Eye (tissue), 1 donor: ENCODE measurements around the gene NDUFV1.
"Not testable (repeated sequence)": the region's sequence is repeated elsewhere in the genome, so short reads cannot be mapped to it uniquely, and the experiment has no call there.

Experiments
- DNase-seq: peaks from one replicate; pipeline ENCODE4 v3.0.0-alpha.2; 2015

Gene NDUFV1

DNA sequence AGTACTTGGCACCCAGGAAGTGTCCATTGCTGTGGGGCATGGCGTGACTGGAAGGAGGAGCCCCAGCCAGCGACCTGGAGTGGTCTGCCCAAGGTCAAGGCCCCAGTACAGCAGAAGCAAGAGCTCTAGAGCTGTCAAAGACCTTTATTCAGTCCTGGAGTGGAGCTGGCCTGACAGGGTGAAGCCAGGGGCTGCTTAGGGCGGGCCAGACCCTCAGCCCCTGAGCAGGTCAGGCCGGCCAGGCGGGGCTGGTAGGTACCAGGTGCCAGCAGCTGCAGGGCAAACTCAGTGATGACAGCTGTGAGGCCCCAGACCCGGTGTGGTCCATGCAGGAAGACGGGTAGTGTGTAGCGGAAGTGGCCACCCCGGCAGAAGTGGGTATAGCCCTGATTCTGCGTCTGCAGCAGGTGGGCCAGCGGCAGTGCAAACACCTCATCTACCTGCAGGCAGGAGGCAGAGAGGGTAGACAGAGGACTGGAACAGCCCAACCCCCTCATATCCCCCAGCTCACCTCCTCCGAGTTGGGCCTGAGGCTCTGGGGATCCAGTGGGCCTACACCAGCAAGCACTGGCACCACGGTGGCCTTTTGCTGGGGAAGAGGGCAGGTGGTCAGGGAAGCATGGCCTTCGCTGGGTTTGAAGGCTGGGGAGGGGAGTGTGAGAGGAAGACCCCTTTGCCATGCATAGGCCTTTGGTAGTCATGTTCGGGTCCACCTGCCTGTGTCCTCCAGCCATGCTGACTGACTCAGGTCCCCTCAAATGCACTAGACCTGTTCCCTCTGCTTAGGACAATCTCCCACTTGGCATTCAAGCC lies 21.3 kb downstream of the NDUFV1 start:
- DNase-seq = no peak

DNA sequence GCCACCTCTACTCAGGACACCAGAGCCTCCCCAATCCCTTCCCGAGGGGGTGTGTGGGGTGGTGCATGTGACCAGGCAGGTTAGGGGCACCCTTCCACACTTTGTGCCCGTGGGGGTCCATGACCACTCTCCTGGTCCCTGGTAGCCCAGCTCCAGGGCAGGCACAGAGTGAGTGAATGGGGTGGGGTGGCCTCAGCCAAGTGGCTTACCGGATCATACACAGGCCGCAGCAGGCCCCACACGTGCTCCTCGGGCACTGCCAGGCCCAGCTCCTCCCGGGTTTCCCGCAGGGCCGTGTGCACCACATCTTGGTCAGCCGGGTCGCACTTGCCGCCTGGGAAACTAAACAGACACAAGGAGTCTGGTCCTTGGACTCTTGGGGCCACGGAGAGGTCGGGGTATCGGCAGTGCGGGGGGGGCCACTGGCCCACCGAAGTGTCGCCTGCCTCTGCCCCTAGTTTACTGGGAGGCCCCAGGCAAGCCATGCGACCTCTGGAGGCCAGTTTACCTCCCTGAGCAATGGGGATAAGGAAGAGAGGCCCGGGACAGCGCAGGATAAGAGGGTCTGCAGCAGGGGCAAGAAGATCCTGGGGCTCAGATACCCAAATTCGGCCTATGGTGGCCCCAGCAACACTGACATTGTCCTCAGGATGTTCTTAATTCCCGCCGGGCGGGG lies 22.1 kb downstream of the NDUFV1 start:
- no peak for DNase-seq

DNA sequence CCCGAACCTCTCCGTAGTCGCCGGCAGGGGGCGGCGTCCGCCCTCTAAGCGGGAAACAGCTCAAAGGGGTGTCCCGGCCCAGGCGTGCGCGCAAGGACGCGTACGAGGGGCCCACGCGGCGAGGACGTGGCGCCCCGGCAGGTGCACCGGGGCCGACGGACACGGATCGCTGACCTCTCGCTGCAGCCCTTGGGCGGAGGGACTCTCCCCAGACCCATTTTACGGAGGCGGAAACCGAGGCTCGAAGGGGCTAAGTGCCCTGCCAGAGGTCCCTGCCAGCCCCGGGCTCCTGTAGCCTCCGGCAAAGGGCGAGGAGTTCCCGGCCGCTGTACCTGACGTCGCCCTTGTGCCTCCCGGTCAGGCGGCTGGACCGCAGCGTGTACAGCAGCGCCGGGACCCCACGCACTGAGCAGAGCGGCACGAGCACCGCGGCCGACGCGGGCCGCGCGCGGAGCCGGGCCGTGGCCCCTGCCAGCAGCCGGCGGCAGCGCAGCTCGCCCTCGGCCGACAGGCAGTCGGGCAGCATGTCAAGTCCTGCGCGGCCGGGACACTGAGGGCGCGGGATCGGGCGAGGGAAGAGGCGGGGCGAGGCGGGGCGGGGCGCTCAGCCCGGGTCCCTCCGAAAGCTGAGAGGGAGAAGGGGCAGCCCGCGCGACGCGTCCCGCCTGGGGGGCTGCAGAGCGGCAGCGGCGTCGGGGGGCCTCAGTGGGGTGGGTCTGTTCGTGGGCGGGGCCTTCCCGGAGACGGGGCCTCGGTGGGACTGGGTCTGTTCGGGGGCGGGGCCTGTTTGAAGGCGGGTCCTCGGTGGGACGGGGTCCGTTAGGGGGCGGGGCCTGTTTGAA lies 22.9 kb downstream of the NDUFV1 start, which contains the start of gene NUDT8:
TSS of gene NUDT8 (minus strand) at position 552 of the 842 bp plus-strand sequence. CDS start at position 526, 26 bp downstream.
- peak; percentile 91 for DNase-seq

DNA sequence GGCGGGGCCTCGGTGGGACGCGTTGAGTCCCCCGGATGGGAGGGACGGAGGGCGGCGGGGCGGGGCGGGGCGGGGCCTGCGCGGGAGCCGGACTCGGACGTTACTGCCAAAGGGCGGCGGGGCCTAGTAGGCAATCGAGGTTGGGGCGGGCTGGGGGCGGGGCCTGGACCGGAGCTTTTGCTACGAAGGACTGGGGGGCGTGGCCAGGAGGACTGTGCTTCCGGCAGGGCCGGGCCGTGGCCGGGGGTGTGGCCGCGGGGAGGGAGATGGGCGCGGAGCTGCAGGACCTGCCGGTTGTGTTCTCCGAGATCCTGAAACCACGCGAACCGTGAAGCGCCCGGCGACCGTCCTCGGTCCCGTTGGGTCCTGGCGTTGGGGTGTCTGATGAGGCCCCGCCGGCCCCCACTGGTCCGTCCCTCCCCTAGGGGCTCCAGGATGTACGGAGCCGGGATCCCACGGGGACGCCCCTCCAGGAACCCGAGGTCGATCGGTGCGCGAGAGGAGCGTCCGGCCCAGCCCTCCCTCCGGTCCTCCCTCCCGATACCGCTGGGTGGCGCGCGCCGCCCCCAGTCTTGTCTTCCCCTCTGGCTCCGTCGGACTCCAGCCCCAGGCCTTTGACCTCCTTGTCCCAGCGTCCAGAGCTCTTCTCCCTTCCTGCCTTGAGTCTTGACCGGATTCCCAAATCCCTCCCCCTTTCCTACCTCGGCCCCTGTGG lies 23.6 kb downstream of the NDUFV1 start:
- peak; percentile 99 for DNase-seq

DNA sequence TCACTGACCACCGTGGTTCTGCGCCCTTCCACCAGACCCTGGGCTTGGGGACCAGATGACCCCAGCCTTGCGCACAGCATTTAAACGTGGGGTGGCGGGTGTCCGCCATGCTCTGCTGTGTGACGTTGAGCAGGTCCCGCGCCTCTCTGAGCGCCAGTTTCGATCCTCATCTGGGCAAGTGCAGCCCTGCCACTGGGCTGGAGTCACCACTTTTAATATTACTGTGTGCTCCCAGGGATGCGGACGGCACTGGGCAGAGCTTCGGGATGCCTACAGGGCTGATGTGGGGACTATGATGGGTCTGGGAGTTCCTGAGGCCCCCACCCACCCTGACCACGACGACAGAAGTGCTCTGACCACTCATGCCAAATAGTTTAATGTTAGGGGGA lies 24.2 kb downstream of the NDUFV1 start:
- DNase-seq = no peak

DNA sequence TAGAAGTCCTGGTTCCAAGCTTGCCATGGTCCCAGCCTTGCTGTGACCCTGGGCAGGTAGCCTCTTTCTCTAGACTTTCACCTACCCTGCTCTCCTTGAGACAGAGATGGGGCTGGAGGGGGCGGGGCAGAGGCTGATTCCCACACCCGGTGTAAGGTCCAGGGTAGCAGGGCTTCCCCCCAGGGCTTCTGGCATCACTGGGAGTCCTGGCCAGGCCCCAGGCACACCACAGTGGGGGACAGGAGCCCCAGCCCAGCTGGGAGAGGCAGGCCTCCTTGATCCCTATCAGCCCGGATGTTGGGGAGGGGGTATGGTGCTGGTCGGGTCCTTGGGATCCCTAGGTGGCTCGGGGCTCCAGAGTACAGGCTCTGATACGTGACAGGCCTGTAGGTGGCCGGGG lies 24.7 kb downstream of the NDUFV1 start:
- no peak for DNase-seq

DNA sequence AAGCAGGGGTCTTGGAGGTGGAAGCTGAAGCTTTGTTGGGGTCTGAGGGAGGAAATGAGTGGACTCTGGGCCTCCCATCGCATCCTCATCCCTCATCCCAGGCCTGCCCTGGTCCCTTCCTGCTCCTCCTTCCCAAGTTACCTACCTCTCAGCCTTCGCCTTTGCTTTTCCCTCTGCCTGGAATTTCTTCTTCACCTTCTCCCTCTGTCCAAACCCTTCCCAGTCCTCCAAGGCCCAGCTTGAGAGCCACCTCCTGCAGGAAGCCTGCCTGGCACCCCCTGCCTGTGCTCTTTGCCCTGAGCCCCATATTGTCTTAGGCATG lies 25.1 kb downstream of the NDUFV1 start:
- DNase-seq = no peak

DNA sequence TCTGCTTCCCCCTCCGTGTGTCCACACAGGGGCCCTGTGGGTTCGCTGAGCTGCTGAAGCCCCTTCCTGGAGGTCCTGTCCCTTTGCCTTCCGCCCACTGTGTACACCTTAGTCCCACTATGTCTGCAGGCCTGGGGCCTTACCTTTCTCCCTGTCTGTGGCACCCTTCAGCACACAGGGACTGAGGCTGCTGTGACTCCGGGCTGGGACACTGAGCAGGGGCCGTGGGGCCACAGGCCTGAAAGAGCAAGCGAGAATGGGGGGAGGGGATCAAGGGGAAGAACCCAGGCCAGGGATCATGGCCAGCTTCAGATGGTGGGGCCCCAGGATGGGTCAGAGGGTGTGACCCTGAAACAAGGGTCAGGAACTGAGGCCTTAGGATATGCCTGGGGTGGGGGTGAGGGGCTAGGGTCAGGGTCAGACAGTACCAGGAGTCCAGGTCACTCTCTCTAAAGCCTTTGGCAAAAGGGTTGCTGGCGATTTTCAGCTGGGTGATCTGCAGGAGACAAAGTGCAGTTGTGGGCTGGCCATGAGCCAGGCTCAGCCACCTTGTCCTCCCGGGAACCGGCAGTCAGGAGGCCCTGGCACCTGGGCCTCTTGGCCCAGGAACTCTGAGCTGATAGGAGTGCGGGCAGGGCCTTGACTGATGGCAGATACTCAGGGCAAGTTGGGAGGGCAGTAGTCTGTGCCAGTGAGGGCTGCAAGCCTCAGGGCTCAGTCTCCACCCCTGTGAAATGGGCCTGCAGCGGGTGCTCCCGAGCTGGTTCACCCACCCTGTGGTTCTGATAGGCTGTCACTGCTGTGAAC lies 25.6 kb downstream of the NDUFV1 start:
- DNase-seq = no peak

DNA sequence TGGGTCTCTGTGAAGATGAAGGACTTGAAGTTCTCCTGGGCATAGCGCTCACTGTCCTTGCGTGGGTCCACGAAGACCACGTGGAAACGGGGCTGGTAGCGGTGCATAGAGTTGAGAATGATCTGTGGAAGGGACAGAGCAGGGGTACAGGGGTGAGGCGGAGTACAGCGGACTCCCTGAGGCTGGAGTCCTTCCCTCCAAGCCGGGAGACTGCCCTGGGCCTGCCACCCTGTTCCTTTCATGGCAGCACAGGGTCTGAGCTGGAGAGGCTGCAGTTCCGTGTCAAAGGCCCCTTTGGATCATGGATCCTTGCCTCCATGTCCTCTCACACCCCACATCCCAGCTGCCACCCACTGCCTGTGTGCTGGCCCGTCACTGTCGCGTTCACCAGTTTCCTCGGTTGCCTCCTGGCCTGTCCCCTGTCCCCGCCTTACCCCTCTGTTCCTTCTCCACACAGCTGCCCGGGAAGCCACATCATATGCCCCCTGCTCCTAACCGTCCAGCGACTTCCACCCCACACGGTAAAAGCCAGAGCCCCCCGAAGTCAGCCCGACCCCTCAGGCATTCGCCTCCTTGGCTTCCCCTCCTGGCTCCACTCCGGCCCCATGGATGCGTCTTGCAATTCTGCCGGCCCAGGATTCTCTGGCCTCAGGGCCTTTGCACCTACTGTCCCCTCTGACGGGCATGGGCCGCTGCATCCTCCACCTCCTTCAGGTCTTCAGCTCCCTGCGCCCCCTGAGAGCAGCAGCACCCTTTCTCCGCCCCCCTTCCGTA lies 26.4 kb downstream of the NDUFV1 start:
- DNase-seq = no peak

DNA sequence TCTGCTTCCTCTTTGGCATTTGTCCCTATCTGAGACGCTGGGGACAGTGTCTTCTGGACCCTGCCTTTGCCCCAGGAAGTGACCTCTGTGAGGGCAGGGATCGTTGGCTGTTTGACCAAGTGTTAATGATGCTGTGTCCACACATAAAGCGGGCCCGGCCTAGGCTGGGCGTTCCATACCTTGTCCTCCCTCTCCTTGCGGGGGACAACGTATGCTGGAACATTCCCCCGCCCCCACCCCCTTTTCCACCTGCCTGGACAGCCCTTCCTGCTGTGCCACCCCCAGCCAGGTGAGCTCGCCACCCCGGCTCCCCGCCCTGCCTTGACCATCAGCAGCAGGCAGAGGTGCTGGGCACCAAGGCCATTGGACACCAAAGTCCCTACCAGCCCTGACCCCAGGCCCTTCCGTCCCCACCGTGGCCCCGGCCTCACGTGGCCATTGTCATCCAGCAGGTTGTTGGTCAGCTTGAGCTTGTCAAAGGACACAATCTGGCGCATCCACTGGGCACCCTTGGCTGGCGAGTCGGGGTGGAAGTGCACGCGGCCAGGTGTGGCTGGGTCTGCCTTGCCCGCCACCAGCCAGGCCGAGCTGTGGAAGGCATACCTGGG lies 27.1 kb downstream of the NDUFV1 start:
- DNase-seq = no peak

DNA sequence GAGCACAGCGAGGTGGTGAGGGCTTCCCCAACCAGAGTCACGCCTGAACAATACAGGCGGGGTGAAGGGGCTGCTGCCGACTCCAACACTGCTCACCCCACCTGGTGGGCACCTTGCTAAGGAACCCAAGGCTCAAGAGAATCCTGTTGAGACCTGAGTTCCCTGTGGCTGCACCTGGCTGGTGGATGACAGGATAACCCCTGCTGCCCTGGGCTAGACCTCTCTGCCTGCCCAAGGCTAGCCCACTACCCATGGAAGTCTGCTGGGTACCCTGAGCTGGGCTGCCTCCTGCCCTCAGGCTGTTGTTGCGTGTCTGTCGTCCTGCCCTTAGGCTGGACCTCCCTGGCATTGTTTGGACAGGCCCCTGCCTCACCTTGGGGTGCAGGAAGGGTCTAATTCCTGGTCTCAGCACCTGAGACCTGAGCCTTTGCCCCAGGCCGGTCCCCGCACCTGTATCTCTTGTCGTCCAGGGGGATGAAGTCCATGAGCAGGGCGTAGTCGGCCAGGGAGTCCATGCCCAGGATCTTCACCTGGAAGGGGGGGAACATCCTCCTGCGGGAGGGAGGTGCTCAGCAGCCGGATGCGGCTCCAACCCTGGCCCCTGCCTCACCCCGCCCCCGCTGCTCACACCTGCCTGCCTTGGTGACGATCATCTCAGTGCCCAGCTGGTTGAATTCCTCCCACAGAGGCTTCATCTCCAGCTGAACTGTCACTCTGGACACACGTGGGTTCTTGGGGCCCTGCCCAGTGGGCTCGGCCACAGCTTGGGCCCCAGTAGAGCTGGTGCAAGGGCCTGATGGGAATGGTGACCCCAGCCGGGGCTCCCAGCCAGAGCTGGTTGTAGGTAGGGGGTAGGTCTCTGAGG lies 27.9 kb downstream of the NDUFV1 start:
- no peak for DNase-seq

DNA sequence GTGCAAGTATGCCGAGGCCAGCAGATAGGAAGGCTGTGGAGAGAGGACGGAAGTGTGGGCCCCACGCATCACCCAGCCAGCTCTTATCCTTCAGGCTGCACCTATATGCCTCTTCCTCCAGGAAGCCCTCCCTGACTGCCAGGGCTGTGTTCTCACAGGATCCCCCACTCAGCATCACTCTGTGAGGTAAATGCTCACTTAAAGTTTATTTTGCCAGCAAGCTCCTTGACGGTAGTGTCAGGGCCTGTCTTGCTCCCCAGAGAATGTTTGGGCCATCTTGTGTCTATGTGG lies 28.4 kb downstream of the NDUFV1 start:
- DNase-seq = no peak

DNA sequence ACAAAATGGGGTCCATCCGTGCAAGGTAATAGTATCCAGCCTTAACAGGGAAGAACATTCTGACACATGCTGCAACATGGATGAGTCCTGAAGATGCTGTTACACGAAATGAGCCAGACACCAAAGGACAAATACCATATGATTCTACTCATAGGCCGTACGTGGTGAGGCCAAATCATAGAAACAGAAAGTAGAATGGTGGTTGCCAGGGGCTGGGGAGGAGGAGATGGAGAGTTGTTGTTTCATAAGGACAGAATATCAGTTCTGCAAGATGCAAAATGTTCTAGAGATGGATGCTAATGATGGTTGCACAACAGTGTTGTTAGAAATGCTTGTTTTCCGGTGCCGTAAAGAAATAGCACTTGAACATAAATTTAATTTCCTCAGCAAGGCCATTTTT lies 30.2 kb downstream of the NDUFV1 start:
- DNase-seq = no peak

DNA sequence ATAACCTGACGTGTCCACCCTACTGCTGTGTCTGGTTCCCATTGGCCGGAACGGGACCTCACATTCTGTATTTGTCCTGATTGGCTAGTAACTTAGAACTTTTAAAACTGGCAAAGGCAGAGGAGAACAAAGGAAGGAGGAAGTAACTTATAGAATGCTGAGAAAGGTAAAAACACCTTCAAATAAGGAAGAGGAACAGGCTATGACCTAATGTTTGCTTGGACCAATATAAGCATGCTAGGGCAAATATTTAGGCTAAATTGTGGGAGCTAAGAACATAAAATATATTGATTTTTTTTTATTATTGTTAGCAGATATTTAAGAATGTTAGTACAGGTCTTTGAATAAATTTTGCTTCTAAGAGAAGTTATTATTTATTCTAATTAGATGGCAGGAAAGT lies 30.7 kb downstream of the NDUFV1 start:
- DNase-seq = not testable (repeated sequence)

DNA sequence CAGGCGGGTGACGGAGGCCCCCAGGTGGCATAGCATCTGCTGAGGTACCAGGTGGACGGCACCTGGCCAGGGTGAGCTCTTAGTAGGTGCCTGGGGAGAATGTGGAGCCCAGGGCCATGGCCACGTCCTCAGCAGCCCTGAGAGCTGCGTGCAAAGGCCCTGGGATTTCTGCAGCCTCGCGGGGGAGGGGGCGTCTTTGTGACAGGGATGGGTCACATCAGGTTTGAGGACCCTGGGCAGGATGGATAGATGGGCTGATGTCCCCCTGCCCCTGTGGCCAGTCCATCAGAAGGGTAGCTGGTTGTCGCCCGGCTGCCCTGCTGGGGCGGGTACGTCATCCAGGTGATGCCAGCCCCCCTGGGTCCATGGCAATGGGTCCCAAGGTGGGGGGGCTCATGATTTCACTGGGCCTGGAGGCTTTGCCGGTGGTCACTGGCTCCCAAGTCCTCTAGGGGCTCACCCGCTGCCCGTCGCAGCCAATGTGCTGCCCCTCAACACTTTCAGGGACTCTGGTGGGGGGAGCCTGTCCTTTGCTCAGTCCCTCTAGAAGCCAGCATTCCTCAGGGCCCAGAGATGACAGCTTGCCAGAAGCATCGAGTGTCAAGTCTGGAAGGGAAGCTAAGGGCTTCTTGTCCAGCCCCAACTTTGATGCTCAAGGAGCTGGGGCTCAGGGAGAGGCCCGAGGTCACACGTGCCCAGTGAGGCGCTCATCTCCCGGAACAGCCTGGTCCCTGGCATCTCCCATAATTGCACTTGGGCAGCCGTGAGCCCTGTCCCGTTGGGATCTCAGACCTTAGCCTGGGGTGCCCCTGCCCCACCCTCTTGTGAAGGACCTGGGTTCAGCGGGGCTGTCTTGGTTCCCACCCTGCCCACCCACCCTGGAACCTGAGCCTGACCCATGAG lies 32.0 kb downstream of the NDUFV1 start:
- no peak for DNase-seq

DNA sequence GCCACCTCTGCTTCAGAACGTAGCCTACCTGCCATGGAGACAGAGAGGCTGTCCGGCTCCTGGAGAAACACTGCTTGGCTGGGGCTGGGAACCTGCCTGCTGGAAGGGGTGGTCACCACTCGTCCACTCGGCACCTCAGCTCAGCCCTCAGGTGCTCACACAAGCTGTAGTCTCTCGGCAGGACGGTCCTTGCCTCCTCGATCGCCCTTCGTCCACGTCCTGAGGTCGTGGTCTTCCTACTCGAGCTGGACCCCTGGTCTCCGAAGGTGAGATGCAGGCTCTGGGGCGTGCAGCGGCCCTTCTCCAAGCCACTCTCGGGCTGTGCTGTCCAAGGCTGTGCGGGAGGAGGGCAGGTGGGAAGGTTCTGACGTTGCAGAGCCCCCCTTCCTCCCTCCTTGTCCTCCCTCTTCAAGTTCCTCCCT lies 32.7 kb downstream of the NDUFV1 start, which contains the start of gene TBX10:
TSS of gene TBX10 (minus strand) at position 326 of the 422 bp plus-strand sequence. CDS start at position 35, 291 bp downstream.
- no peak for DNase-seq

DNA sequence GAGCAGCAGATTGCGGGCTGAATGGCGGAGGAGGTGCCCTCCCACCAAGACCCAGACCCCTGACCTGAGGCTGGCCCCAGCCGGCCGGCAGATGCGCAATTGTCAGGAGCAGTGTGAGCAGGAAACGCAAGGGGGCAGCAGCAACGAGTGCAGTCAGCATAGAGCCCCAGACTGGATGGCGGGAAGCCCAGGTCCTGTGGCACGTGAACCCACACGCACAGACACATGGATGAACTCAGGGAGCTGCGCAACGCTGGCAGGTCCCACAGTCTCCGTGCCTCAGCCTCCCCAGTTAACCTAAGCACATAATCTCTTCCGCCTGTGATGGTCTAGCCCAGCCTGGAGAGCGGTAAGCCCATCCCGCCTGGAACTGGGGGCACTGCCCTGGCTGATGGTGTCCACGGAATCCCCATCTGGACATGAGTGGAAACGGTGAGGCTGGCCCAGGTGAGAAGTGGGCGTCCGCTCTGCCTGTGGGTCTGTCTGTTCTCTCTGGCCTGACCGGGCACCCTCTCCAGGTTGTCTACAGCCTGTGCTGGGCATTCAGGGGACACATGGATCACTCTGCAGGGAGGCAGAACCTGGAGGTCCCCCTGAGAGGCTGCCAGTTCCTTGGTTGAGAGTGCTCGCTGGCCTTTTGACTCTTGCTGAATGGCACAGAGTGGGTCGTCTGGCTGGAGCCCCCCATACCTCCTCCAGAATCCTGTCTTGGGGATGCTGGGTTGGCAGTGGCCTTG lies 33.5 kb downstream of the NDUFV1 start:
- peak; percentile 91 for DNase-seq

DNA sequence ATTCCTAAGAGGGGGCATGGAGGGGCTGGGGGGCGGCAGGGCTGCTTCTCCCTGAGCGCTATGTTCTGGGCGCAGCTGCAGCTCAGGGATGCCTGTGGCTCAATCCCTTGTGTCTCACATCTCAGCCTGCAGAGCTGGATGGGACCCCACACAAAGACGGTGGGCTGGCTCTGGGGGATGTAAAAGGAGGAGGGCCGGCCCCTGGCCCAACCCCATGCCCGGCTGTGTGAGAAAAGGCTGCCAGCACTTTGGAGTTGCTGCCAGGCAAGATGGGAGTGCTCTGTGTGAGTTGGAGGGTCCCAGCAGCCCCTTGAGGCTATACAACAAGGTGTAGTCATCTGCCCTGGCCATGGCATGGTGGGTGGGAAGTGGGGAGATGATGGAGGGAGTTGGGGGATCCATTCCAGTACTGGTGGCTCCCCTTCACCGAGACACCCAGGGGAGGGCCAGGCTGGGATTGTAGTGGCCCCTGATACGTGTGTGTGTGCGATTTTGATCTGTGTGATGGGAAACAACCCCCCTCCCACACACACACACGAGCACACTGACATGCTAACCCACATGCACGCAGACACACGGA lies 34.1 kb downstream of the NDUFV1 start:
- DNase-seq = no peak
